Stimulated activated CD4-positive, alpha-beta T cell treated with anti-CD3 and anti-CD28 coated beads, Interleukin-15, amount 100 ng/mL, for 24 hours (primary cell): Measurements from ENCODE around the gene OR8B4.
"Not testable (repeated sequence)": the region's sequence is repeated elsewhere in the genome, so short reads cannot be mapped to it uniquely, and the experiment has no call there.

Experiments
- DNase-seq: peaks from one replicate; pipeline ENCODE4 v3.0.0-alpha.2; 2020

Gene OR8B4

DNA sequence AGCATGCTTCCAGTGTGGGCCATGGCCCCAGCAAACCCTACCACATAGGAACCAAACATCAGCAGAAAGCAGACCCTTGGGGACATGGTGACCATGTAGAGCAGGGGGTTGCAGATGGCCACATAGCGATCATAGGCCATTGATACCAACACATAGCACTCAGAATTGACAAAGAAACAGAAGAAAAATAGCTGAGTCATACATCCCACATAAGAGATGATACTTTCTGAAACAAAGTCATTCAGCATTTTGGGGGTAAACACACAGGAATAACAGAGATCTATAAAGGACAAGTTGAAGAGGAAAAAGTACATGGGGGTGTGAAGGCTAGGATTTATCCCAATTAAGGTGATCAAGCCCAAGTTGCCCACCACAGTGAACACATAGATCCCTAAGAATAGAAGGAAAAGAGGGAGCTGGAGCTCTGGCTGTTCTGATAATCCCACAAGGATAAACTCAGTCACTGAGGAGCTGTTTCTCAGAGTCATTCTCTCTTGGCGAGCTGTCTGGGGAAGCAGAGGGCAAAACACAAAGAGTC, at the start of gene OR8B4:
Gene OR8B4, minus strand, starts transcription at position 488 of the 538 bp plus-strand sequence. Its CDS starts 0 bp downstream, at position 488.
- DNase-seq, result no peak

- DNase-seq, result no peak
Measured at GRCh38 chr11:124474079-124474478, 49.4 kb upstream of the OR8B4 start.

DNA sequence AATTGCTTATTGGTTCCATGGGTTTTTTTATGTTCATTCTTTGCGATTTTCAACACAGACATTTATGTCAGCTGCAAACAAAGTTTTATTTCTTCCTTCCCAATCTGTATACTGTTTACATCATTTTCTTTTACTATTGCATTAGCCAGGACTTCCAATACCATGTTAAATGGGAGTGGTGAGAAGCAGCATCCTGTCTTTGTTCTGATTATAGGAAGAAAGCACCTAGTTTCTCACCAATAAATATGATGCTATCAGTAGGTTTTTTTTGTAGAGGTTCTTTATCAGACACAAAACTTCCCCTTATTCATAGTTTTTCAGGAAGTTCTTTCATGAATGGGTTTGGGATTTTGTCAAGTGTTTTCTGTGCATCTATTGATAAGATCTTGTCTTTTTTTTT, 48.8 kb upstream of the OR8B4 start:
- no peak for DNase-seq

GRCh38 chr11:124470561-124471227, 46.0 kb upstream of the OR8B4 start:
- DNase-seq, result no peak

- DNase-seq, result no peak
Measured at GRCh38 chr11:124467381-124467927, 42.8 kb upstream of the OR8B4 start.

- no peak for DNase-seq
Measured at GRCh38 chr11:124465368-124465767, 40.7 kb upstream of the OR8B4 start.

DNA sequence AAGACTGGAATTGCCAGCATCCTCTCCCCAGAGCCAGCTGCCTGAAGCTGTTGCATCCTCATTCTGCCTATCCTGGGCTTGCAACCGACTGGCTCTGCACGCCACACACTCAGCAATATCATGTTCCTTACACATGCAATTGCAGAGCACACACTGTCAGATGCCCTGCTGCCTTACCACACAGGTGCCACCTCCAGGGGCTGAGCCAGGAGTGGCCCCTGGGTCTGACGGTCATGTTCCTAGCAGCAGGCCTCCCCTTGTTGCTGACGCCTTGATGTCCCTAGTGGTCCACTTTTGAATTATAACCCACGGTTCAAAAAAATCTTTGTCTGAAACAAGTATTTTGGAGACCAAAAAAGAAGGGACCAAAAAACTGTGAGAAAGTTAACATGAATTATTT, 39.3 kb upstream of the OR8B4 start:
- DNase-seq, result no peak

DNA sequence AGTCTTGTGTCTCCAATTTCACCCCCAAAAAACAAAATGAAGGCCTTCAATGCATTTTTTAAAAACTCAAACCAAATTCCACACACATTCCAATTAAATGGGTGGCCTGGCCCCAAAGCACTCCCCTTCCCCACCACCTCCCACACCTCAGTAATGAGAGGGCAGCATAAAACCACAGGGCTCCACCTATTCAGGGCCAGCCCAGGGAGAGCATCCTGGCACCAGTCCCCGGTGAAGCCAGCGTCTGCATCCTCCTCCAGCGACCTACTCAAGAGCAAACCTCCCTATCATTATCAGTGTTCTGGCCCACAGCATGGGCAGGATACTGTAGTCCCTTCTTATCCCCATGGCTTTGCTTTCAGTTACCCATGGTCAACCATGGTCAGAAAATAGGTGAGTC, 38.7 kb upstream of the OR8B4 start:
- no peak for DNase-seq

DNA sequence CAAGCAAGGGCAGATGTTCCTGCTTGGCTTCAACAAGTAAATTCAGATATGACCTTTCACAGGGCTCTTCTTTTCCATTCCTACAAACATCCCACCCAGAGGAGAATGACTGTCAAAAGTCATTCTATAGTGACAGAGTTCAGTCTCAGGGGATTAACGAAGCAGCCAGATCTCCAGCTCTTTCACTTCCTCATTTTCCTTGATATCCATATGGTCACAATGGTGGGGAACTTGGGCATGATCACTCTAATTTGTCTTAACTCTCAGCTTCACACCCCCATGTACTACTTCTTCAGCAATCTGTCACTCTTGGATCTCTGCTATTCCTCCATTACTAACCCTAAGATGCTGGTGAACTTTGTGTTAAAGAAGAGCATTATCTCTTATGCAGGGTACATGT, 35.8 kb upstream of the OR8B4 start:
- DNase-seq, result no peak

DNA sequence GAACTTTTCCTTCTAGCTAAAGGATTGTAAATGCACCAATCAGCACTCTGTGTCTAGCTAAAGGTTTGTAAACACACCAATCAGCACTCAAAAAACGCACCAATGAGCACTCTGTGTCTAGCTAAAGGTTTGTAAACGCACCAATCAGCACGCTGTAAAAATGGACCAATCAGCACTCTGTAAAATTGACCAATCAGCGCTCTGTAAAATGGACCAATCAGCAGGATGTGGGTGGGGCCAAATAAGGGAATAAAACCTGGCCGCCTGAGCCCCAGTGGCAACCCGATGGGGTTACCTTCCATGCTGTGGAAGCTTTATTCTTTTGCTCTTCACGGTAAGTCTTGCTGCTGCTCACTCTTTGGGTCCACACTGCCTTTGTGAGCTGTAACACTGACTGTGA, 34.7 kb upstream of the OR8B4 start:
- not testable (repeated sequence) for DNase-seq

DNA sequence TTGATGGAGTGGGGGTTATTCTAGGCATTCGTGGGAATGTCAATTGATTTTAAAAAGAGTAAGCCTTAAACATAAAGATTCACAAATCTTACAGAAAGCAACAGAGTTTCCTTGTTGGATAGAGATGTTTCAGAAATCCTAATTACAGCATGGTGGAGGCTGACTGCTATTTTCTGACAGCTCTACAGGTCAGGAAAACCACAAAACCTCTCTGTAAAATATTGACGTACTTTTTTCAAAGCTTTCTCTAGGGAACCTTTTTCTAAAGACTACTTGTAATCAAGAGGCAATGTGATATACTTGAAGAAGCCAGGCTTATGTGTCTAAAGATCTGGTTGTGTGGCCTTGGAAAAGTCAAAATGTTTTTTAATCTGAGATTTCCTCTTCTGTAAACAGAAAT, 29.9 kb upstream of the OR8B4 start:
- DNase-seq, result no peak

GRCh38 chr11:124446916-124447315, 22.2 kb upstream of the OR8B4 start:
- DNase-seq, result no peak

DNA sequence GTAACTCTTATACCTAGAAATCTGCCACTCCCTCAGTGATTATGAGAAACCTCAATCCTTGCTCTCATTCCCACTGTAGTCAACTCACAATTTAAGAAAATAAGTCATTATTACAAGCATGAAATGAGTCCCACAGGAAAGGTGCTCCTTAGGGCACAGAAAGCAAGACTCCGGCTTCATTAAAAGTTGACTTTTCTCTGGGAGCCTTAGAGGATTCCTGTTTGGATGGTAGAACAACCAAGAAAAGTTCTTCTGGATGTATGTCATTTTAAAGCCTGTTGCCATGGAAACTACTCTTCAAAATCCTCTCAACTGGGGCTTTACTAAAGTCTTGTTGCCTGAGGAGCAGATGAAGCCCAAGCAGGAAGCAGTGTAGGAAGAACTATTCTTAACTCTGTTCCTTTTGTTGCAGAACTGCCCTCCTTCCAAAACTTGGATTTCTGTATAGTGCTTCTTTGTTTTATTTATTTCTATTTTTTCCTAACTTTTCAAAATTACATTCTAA, 21.0 kb upstream of the OR8B4 start, which contains the start of gene OR8B8:
Gene OR8B8, minus strand, starts transcription at position 51 of the 505 bp plus-strand sequence. CDS start 4,611 bp downstream, outside the sequence.
- no peak for DNase-seq

- no peak for DNase-seq
Measured at GRCh38 chr11:124442847-124443246, 18.2 kb upstream of the OR8B4 start.

DNA sequence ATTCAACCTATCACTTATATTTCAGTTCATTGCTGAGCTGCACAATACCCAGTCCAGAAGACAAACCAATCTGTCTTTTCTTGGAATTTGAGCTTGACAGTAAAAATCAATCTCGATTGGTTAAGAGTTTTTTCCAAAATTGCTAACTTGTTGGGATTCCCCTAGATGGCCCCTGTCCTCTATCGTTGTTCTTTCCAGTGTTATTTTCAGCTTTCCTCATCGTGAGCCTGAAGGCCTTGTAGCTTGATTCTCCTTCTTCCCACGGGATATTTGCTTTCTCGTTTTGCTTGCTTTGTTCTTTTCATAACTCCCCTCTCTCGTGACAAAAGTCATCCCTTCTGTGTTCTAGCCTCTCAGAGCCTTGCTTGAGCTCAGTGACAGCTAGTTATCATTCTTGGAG, 17.8 kb upstream of the OR8B4 start:
- DNase-seq, result no peak

GRCh38 chr11:124441519-124441918, 16.8 kb upstream of the OR8B4 start:
- no peak for DNase-seq

DNA sequence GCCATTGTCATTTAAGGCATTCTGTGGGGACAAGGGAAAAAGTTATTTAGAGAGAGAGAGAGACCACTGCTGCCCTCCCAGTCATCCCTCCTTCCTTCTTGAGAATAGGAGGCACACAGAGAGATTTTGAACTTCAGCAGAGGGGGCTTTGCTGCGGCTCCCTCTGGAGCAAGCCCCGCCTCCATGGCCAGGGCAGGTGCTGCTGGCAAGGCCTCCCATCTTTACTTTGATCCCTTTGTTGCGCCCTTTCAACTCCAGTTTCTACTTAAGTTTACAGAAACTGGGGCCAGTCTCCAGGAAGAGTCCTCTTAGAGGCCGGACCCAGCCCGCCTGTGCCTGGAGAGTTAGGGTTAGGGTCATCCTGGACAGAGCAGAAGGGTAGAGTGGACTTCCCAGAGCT, 16.4 kb upstream of the OR8B4 start:
- DNase-seq, result no peak

DNA sequence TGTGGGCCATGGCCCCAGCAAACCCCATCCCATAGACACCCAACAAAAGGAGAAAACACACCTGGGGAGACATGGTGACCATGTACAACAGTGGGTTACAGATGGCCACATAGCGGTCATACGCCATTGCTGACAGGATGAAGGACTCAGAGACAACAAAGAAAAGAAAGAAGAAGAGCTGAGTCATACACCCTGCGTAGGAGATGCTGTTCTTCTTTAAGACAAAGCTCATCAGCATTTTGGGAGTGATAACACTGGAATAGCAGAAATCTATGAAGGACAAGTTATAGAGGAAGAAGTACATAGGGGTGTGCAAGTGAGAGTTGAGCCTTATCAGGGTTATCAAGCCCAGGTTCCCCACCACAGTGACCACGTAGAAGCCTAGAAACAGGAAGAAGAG, 15.9 kb upstream of the OR8B4 start:
- DNase-seq, result no peak

DNA sequence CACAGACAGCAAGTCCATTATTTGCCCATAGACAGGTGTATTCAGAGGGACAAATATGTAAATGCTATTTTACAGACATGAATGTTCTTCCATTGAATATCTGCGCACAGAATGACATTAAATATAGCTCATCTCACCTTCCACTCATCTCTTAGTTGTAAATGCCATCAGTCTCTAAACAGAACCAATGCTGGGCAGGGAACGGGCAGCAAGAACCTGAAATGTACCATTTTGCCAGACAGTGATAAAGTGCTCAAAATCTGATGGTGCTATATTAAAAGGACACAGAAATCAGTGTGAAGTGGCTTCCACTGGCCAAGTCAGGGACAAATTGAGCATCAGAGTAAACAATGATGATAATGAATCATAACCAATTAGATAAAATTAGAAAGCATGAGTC, 10.0 kb upstream of the OR8B4 start:
- no peak for DNase-seq

- no peak for DNase-seq
Measured at GRCh38 chr11:124429599-124429998, 4.9 kb upstream of the OR8B4 start.

GRCh38 chr11:124421043-124421442, 3.6 kb downstream of the OR8B4 start:
- no peak for DNase-seq

- DNase-seq, result no peak
Measured at GRCh38 chr11:124415356-124415923, 9.2 kb downstream of the OR8B4 start.

GRCh38 chr11:124409906-124410305, 14.8 kb downstream of the OR8B4 start:
- no peak for DNase-seq

GRCh38 chr11:124405581-124405980, 19.1 kb downstream of the OR8B4 start:
- no peak for DNase-seq
